ENCODE measurements around the gene MGAT5B. TPM values are rescaled to one million over a fixed set of nuclear protein-coding genes. Genes with fewer than 3 reads are reported as not detected.

The MGAT5B gene
- total RNA-seq, 4 donors from 2014 or later = 0.78 to 1.5 (median 0.96) TPM

GRCh38 chr17:76983075-76983775, 115.0 kb downstream of the MGAT5B start:
- H3K27me3 ChIP-seq = peaks cover 0 to 16% of the 10 kb centered on the region in 2 donors
- WGBS, 2 donors = 57 to 59% methylated on average over 16 to 17 of the region's 17 CpGs
- H3K36me3 ChIP-seq = no peaks in the 10 kb centered on the region
- TF ChIP-seq POLR2A (IDR thresholded peaks at IDR 0.05) (no peak), EP300 (IDR thresholded peaks at IDR 0.05) (no peak), CTCF (IDR thresholded peaks at IDR 0.05) (no peak)
- no peak for DNase-seq (ENCODE audit: low spot score in 2 of 2)
- no peak overlapping the region for H3K4me3 ChIP-seq
- peaks cover 0 to 6% (median 0%) of the 10 kb centered on the region in 4 donors for H3K9me3 ChIP-seq
- H3K27ac ChIP-seq = no peak overlapping the region
- no peaks in the 10 kb centered on the region for H3K4me1 ChIP-seq

DNA sequence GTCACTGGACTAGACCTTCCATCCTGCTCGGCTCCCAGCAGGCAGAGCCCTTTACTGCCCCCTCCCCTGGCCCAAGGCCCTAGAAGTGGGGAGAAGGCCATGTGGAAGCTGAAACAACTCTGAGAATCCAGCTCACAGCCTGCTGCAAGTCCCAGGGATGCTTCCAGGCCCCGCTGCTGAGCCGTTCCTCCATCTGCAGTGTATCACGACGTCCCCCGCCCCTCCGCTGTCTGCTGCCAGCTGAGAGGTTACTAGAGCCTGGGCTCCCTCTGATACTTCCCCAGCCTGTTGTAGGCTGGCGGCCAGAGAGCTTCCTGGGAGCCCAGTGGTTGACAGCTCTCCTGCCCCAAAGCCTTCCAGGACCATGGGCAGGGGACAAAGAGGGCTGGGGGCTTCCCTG, 118.2 kb downstream of the MGAT5B start:
- no peak overlapping the region for H3K27ac ChIP-seq

GRCh38 chr17:76987486-76988093, 119.4 kb downstream of the MGAT5B start:
- DNase-seq (ENCODE audit: low spot score in 2 of 2) = no peak
- WGBS, 2 donors = 70 to 85% methylated on average over 14 to 15 of the region's 15 CpGs
- no peak for TF ChIP-seq EP300 (IDR thresholded peaks at IDR 0.05)
- no peak for TF ChIP-seq CTCF (IDR thresholded peaks at IDR 0.05)
- TF ChIP-seq POLR2A (IDR thresholded peaks at IDR 0.05) = no peak

More for the DNA sequence above, 118.2 kb downstream of the MGAT5B start:
- Histone ChIP-seq H3K4me3 (no peak overlapping the region), H3K9me3 (no peaks in the 10 kb centered on the region), H3K36me3 (no peaks in the 10 kb centered on the region), H3K27me3 (peaks cover 0 to 14% of the 10 kb centered on the region in 2 donors), H3K4me1 (no peaks in the 10 kb centered on the region)
- 57 to 71% methylated on average over 7 to 8 of the region's 8 CpGs for WGBS, 2 donors
- no peak for DNase-seq (ENCODE audit: low spot score in 2 of 2)
- TF ChIP-seq CTCF (IDR thresholded peaks at IDR 0.05) = no peak
- no peak for TF ChIP-seq POLR2A (IDR thresholded peaks at IDR 0.05)
- no peak for TF ChIP-seq EP300 (IDR thresholded peaks at IDR 0.05)

DNA sequence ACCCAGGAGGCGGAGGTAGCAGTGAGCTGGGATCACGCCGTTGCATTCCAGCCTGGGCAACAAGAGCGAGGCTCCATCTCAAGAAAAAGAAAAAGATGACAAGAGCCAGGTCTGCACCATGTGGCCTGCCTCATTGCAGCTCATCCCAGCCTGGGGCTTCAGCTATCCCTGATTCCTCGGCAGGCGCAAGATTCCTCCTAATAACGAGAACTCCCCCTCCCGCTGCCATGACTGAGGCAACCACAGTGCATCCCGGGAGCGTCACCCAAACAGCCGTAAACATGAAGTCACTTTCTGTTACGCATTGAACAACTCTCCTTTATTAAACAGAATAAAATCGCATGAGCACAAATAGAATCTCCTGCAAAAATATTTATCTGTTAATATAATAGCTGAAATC, 120.6 kb downstream of the MGAT5B start:
- no peak for DNase-seq (ENCODE audit: low spot score in 2 of 2)
- no peaks in the 10 kb centered on the region for H3K36me3 ChIP-seq
- WGBS, 2 donors = 69 to 83% methylated on average over 13 of the region's 13 CpGs
- peaks cover 0 to 4% (median 0%) of the 10 kb centered on the region in 4 donors for H3K4me1 ChIP-seq
- no peak overlapping the region for H3K4me3 ChIP-seq
- TF ChIP-seq POLR2A (IDR thresholded peaks at IDR 0.05) (no peak), CTCF (IDR thresholded peaks at IDR 0.05) (no peak), EP300 (IDR thresholded peaks at IDR 0.05) (no peak)
- peaks cover 0 to 7% of the 10 kb centered on the region in 2 donors for H3K27me3 ChIP-seq
- H3K27ac ChIP-seq = no peak overlapping the region
- H3K9me3 ChIP-seq = no peaks in the 10 kb centered on the region

More at GRCh38 chr17:76987486-76988093, 119.4 kb downstream of the MGAT5B start:
- H3K36me3 ChIP-seq = no peaks in the 10 kb centered on the region
- H3K27me3 ChIP-seq = peaks cover 0 to 15% of the 10 kb centered on the region in 2 donors
- H3K4me1 ChIP-seq = no peaks in the 10 kb centered on the region
- no peak overlapping the region for H3K27ac ChIP-seq
- H3K9me3 ChIP-seq = no peaks in the 10 kb centered on the region
- no peak overlapping the region for H3K4me3 ChIP-seq

DNA sequence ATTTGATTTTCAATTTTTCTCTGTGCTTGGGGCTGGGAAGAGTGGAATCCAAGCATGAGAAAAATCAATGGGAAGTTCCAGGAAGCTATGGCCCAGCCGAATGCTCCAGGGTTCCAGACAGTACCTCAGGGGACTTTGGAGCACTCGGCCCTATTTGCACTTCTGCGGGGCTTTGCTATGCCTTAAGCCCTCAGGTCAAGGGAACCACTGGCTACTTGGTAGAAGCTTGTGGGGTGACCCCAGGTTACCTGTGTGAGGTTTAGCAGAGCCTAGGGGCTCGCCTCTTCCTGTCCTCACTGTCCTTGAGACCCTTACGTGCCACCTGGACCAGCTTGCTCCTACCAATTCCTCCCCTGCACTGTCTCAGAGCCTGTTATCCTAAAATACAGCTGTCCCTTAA, 121.3 kb downstream of the MGAT5B start:
- no peaks in the 10 kb centered on the region for H3K36me3 ChIP-seq
- H3K9me3 ChIP-seq = no peaks in the 10 kb centered on the region
- peaks cover 0 to 7% of the 10 kb centered on the region in 2 donors for H3K27me3 ChIP-seq
- no peak overlapping the region for H3K4me3 ChIP-seq
- no peak for DNase-seq (ENCODE audit: low spot score in 2 of 2)
- H3K4me1 ChIP-seq = peaks cover 0 to 7% (median 0%) of the 10 kb centered on the region in 4 donors
- TF ChIP-seq CTCF (IDR thresholded peaks at IDR 0.05) (no peak), EP300 (IDR thresholded peaks at IDR 0.05) (no peak), POLR2A (IDR thresholded peaks at IDR 0.05) (no peak)
- H3K27ac ChIP-seq = no peak overlapping the region
- 57 to 66% methylated on average over 4 to 5 of the region's 5 CpGs for WGBS, 2 donors

Data from tibial nerve (tissue), 4 donors.